ENCODE measurements around the gene PPP2R2C.

DNA sequence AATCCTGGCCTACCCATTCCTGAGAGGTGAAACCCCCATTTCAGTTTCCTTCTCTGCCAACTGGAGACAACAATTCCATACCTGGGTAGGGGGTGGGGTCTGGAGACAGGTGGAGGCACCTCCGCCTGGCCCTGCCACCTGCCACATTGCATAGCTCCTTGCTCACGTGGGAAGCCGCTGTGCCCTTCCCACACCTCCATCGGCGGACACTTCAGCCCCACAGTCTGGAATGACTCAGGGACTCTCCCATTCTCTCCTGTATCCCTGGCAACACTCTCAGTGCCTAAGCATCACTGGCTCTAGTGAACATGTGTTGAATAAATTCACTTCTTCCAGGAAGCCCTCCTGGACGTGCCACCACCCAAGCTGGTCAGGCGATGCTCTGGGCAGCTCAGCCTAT, 21.7 kb downstream of the PPP2R2C start:
- no peak for TF ChIP-seq GABPA (IDR thresholded peaks at IDR 0.05; ENCODE audit: low read depth)
- no peak for TF ChIP-seq CTCF (IDR thresholded peaks at IDR 0.05; ENCODE audit: insufficient read depth, low read length)
- no peak for TF ChIP-seq POLR2AphosphoS5 (IDR thresholded peaks at IDR 0.05; ENCODE audit: low read depth)

Measured in HL-60 (cell line).